Sigmoid colon (tissue), 4 donors: ENCODE measurements around the gene PARD3.

Experiments
- CTCF ChIP-seq, 4 experiments: fragments of 450-650 bp in 3 of 4; fragments of 200-600 bp in 1 of 4; IDR thresholded peaks; one replicate each; pipeline ENCODE4 v1.5.1; 2016 to 2019; ENCODE audit warnings: antibody characterized with exemption in 4 of 4, mild to moderate bottlenecking in 3 of 4, moderate library complexity in 2 of 4
- EP300 ChIP-seq, 4 donors: sonication (generic); formaldehyde crosslinking; IDR thresholded peaks; one replicate each; pipeline ENCODE4 v1.6.1; 2017; ENCODE audit warnings: antibody characterized with exemption in 4 of 4
- POLR2A ChIP-seq, 2 donors: fragments of 450-650 bp; IDR thresholded peaks; one replicate each; pipeline ENCODE4 v1.6.1; 2016; ENCODE audit warnings: antibody characterized with exemption in 2 of 2, mild to moderate bottlenecking in 2 of 2, moderate library complexity in 2 of 2

- no peak for TF ChIP-seq CTCF (IDR thresholded peaks at IDR 0.05)
- TF ChIP-seq EP300 (IDR thresholded peaks at IDR 0.05) = no peak
- TF ChIP-seq POLR2A (IDR thresholded peaks at IDR 0.05) = no peak
These were observed 351.1 kb downstream of the PARD3 start for GRCh38 chr10:34464000-34464399.
